Large intestine (tissue), 12 donors: ENCODE measurements around the gene MAPK8. TPM values are rescaled to one million over a fixed set of nuclear protein-coding genes. Genes with fewer than 3 reads are reported as not detected.
A peak's percentile ranks its signal among the peaks of the same experiment; 100 is the strongest.

ENCODE experiments used
- DNase-seq, 2 donors: peaks; one replicate each; pipeline versions ENCODE4 v3.0.0 to v3.0.0-alpha.2; 2013
- H3K27ac ChIP-seq: one replicate; pipeline ENCODE4 v1.5.1; 2013; ENCODE audit warnings: low read length
- H3K27me3 ChIP-seq: 2 replicates; pipeline ENCODE4 v1.6.1; 2013; ENCODE audit warnings: low read length; ENCODE audit not compliant: control insufficient read depth, insufficient read depth
- H3K36me3 ChIP-seq: 2 replicates; pipeline ENCODE4 v1.6.1; 2013; ENCODE audit warnings: low read length; ENCODE audit not compliant: control insufficient read depth, insufficient read depth
- H3K4me1 ChIP-seq: one replicate; pipeline ENCODE4 v1.6.1; 2013; ENCODE audit warnings: low read length; ENCODE audit not compliant: control insufficient read depth, insufficient read depth
- H3K4me3 ChIP-seq: one replicate; pipeline ENCODE4 v1.5.1; 2013; ENCODE audit warnings: low read length
- H3K9me3 ChIP-seq: one replicate; pipeline ENCODE4 v1.6.1; 2013; ENCODE audit warnings: mild to moderate bottlenecking, low read depth, low read length, moderate library complexity; ENCODE audit not compliant: control insufficient read depth
- WGBS: methylation state at CpG from one replicate; pipeline ENCODE4 v1.1.5; 2013; ENCODE audit warnings: low lambda C conversion rate; ENCODE audit not compliant: insufficient coverage; 5-methylcytosine and 5-hydroxymethylcytosine counted together
- long read RNA-seq, 11 donors: transcript quantifications; one replicate each; lab custom pipeline, GENCODE V29; 2026
- polyA plus RNA-seq: library from polyadenylated mRNA; unstranded; fragments of 120-200 nt; gene quantifications from one replicate; pipeline ENCODE4 v1.2.1, GENCODE V29; 2013

MAPK8 gene
- polyA plus RNA-seq, result 40.6 TPM
- long read RNA-seq, donor 1, result 0 reads
- long read RNA-seq, donor 2, partial matches to known transcripts, result 0 of 1 reads
- long read RNA-seq, donor 2, other reads (novel, unspliced or antisense), result 0 of 1 reads
- long read RNA-seq, donor 3, result 0 reads
- long read RNA-seq, donor 4, result 0 reads
- long read RNA-seq, donor 5, full-length matches to known transcripts, result 2 of 7 reads
- long read RNA-seq, donor 5, partial matches to known transcripts, result 5 of 7 reads
- long read RNA-seq, donor 5, other reads (novel, unspliced or antisense), result 0 of 7 reads
- long read RNA-seq, donor 6, result 0 reads
- long read RNA-seq, donor 7, partial matches to known transcripts, result 5 of 8 reads
- long read RNA-seq, donor 7, other reads (novel, unspliced or antisense), result 0 of 8 reads
- long read RNA-seq, donor 8, partial matches to known transcripts, result 5 of 9 reads
- long read RNA-seq, donor 8, other reads (novel, unspliced or antisense), result 0 of 9 reads
- long read RNA-seq, donor 9, partial matches to known transcripts, result 0 of 1 reads
- long read RNA-seq, donor 9, other reads (novel, unspliced or antisense), result 0 of 1 reads
- long read RNA-seq, donor 10, partial matches to known transcripts, result 0 of 1 reads
- long read RNA-seq, donor 10, other reads (novel, unspliced or antisense), result 0 of 1 reads
- long read RNA-seq, donor 11, partial matches to known transcripts, result 0 of 1 reads
- long read RNA-seq, donor 11, other reads (novel, unspliced or antisense), result 0 of 1 reads

GRCh38 chr10:48306265-48306869 is at the start of gene MAPK8:
Gene MAPK8, plus strand, starts transcription at chr10:48306677. Its CDS starts 94,984 bp downstream, at chr10:48401661.
- Histone ChIP-seq H3K36me3 (no peaks in the 10 kb centered on the region), H3K27ac (peak within 1 kb of the TSS; percentile 58), H3K9me3 (no peaks in the 10 kb centered on the region), H3K27me3 (peaks cover 2% of the 10 kb centered on the region), H3K4me1 (peaks cover 9% of the 10 kb centered on the region), H3K4me3 (peak within 1 kb of the TSS; percentile 62)
- peak; percentile 93 to 96 for DNase-seq
- WGBS, result no CpG with 5 or more reads among the region's 86 CpGs

DNA sequence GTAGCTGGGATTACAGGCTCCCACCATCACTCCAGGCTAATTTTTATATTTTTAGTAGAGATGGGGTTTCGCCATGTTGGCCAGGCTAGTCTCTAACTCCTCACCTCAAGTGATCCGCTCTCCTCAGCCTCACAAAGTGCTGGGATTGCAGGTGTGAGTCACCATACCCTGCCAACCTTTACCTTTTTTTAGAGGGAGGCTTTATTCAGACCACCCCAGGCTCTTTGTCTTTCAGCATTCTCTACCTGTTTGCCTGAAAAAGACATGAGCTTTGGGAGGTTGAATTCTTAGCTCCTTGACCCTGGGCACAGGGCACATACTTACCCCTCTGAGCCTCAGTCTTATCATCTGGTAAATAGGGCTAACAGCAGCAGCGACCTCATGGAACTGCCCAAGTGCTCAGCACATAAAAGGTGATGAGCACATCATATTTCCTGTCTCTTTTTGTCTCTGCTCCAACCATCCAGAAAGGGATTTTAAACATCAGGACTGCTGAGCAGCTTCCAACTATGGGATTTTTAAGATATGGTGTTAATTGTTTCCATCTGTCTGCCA is 49.0 kb upstream of the MAPK8 start:
- no peak for DNase-seq
- H3K9me3 ChIP-seq, result no peaks in the 10 kb centered on the region
- H3K4me1 ChIP-seq, result no peaks in the 10 kb centered on the region
- H3K27me3 ChIP-seq, result no peaks in the 10 kb centered on the region
- H3K36me3 ChIP-seq, result no peaks in the 10 kb centered on the region
- WGBS, result 100% methylated on average over 2 of the region's 3 CpGs
- no peak overlapping the region for H3K4me3 ChIP-seq
- H3K27ac ChIP-seq, result no peak overlapping the region

- Histone ChIP-seq H3K27ac (no peak overlapping the region), H3K9me3 (no peaks in the 10 kb centered on the region), H3K4me1 (no peaks in the 10 kb centered on the region), H3K36me3 (no peaks in the 10 kb centered on the region), H3K4me3 (no peak overlapping the region), H3K27me3 (no peaks in the 10 kb centered on the region)
- DNase-seq, result no peak
- WGBS, result 100% methylated on average over 1 of the region's 1 CpG
These were observed 48.4 kb upstream of the MAPK8 start for GRCh38 chr10:48258105-48258504.

DNA sequence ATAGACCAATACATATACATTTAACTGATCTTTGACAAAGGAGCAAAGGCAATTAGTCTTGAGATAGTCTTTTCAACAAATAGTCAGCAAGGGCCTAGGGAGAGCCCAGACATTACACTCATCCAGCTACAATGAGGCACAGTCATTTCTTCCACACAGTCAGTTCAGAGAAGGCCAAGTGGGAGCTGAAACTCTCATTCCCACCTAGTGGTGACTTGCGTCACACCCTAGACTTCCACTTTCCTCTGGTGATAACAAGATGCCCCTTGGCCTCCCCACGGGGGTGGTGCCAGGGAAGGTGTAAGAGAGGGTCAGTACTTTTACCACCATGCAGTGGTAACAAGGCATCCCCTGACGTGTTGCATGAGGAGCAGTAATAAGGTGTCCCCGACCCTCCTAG is 39.9 kb upstream of the MAPK8 start:
- Histone ChIP-seq H3K4me3 (no peak overlapping the region), H3K27ac (no peak overlapping the region), H3K36me3 (no peaks in the 10 kb centered on the region), H3K9me3 (no peaks in the 10 kb centered on the region), H3K27me3 (peaks cover 3% of the 10 kb centered on the region), H3K4me1 (no peaks in the 10 kb centered on the region)
- no CpG with 5 or more reads among the region's 4 CpGs for WGBS
- DNase-seq, result no peak

DNA sequence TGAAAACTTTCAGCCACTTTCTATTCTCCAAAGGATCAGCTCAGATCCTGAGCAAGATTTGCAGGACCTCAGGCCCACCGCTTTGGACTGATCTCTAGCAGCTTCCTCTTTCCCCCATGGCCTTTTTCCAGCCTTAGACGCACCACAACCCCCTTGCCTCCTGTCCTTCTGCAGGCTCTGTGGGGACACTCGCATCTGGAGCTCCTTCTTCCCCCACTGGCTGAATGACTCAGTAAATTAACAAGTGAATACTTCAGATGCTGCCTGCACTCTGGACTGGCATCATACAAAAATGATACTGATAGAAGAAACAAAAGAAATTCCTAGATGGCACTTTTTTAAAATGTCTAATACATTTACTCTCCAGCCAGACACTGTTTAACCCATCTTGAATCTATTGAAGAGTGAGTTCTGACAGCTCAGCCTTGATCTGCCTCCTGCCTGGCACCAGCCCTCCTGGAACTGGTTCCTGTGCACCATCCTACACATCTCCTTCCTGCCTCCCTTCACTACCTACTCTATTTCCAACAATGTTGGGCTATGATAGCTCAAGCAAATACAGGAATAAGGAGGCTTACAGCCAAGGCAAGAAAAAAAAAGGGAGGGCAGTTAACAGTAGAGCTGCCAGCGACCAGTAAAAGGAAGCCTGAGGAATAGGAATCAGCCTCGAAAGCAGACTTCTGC is 35.3 kb upstream of the MAPK8 start:
- Histone ChIP-seq H3K27me3 (peaks cover 3% of the 10 kb centered on the region), H3K27ac (no peak overlapping the region), H3K4me1 (no peaks in the 10 kb centered on the region), H3K9me3 (no peaks in the 10 kb centered on the region), H3K36me3 (no peaks in the 10 kb centered on the region), H3K4me3 (no peak overlapping the region)
- no peak for DNase-seq
- WGBS, result 81% methylated on average over 3 of the region's 5 CpGs

DNA sequence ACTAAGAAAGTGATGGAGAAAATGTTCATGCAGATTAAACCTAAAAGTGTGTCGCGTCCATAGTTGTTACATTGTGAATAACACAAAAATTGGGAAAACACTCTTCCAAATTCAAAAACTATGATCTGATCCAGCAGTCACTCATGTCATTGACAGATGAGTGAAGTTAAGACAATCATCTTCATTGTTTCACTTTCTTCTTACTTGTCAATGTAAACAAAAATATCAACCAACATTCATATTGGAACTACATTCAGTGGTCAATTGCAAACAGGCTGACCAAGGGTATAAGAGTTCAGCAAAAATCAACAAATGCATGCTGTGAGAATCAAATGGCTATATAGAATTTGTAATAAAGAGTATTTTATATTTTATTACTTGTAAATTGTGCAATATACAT is 33.8 kb upstream of the MAPK8 start:
- no peaks in the 10 kb centered on the region for H3K36me3 ChIP-seq
- H3K27ac ChIP-seq, result no peak overlapping the region
- 92% methylated on average over 2 of the region's 2 CpGs for WGBS
- no peaks in the 10 kb centered on the region for H3K9me3 ChIP-seq
- no peaks in the 10 kb centered on the region for H3K27me3 ChIP-seq
- no peak for DNase-seq
- H3K4me3 ChIP-seq, result no peak overlapping the region
- no peaks in the 10 kb centered on the region for H3K4me1 ChIP-seq

GRCh38 chr10:48273741-48274140 is 32.7 kb upstream of the MAPK8 start:
- H3K27me3 ChIP-seq, result no peaks in the 10 kb centered on the region
- H3K4me3 ChIP-seq, result no peak overlapping the region
- H3K36me3 ChIP-seq, result no peaks in the 10 kb centered on the region
- 60% methylated on average over 1 of the region's 2 CpGs for WGBS
- no peaks in the 10 kb centered on the region for H3K4me1 ChIP-seq
- H3K27ac ChIP-seq, result no peak overlapping the region
- DNase-seq, result no peak
- no peaks in the 10 kb centered on the region for H3K9me3 ChIP-seq

GRCh38 chr10:48274636-48275035 is 31.8 kb upstream of the MAPK8 start, which contains the start of gene FRMPD2:
Gene FRMPD2, minus strand, starts transcription at chr10:48274696. Its CDS starts 129 bp downstream, at chr10:48274567.
- Histone ChIP-seq H3K4me1 (no peaks in the 10 kb centered on the region), H3K27me3 (no peaks in the 10 kb centered on the region), H3K4me3 (no peak within 1 kb of the TSS), H3K36me3 (no peaks in the 10 kb centered on the region), H3K9me3 (no peaks in the 10 kb centered on the region), H3K27ac (no peak within 1 kb of the TSS)
- DNase-seq, result no peak
- no CpG with 5 or more reads among the region's 8 CpGs for WGBS

- H3K4me1 ChIP-seq, result no peaks in the 10 kb centered on the region
- no peaks in the 10 kb centered on the region for H3K36me3 ChIP-seq
- DNase-seq, result no peak
- H3K9me3 ChIP-seq, result no peaks in the 10 kb centered on the region
- WGBS, result no CpG with 5 or more reads among the region's 1 CpG
- H3K4me3 ChIP-seq, result no peak overlapping the region
- H3K27me3 ChIP-seq, result no peaks in the 10 kb centered on the region
- H3K27ac ChIP-seq, result no peak overlapping the region
These were observed 29.4 kb upstream of the MAPK8 start for GRCh38 chr10:48277093-48277492.
